Neural cell (in vitro differentiated cells): Measurements from ENCODE around the gene NASP. TPM values are rescaled to one million over a fixed set of nuclear protein-coding genes. Genes with fewer than 3 reads are reported as not detected.

ENCODE experiments used
- H2AFZ ChIP-seq: fragments of 200-600, 300-800 bp; sonication (generic), shearing (Covaris generic); 2 replicates; pipeline ENCODE4 v1.6.0; 2014; ENCODE audit warnings: low read depth, mild to moderate bottlenecking, antibody characterized with exemption, low read length, moderate library complexity
- H3F3A ChIP-seq: fragments of 200-600 bp; shearing (Covaris generic); 2 replicates; pipeline ENCODE4 v1.6.1; 2016; ENCODE audit warnings: mild to moderate bottlenecking, moderate library complexity, mixed read lengths, antibody characterized with exemption, low read length; ENCODE audit not compliant: insufficient read depth, poor library complexity, severe bottlenecking
- H3K27ac ChIP-seq: fragments of 200-600, 300-800 bp; sonication (generic), shearing (Covaris generic); 2 replicates; pipeline ENCODE4 v1.5.1; 2014; ENCODE audit warnings: mild to moderate bottlenecking, low read length, moderate library complexity
- H3K27me3 ChIP-seq: fragments of 300-800, 200-600 bp; sonication (generic), shearing (Covaris generic); 2 replicates; pipeline ENCODE4 v1.6.0; 2014; ENCODE audit warnings: mild to moderate bottlenecking, low read depth, low read length, moderate library complexity; ENCODE audit not compliant: insufficient read depth
- H3K36me3 ChIP-seq: fragments of 300-800, 200-600 bp; sonication (generic), shearing (Covaris generic); 2 replicates; pipeline ENCODE4 v1.5.1; 2014; ENCODE audit warnings: mild to moderate bottlenecking, antibody characterized with exemption, low read length, moderate library complexity; ENCODE audit not compliant: insufficient read depth
- H3K4me2 ChIP-seq: fragments of 300-800, 200-600 bp; sonication (generic), shearing (Covaris generic); 2 replicates; pipeline ENCODE4 v1.6.0; 2014; ENCODE audit warnings: mild to moderate bottlenecking, low read length
- H3K4me3 ChIP-seq: fragments of 300-800, 200-600 bp; sonication (generic), shearing (Covaris generic); 2 replicates; pipeline ENCODE4 v1.5.1; 2014; ENCODE audit warnings: mild to moderate bottlenecking, low read length, moderate library complexity
- H3K79me2 ChIP-seq: fragments of 200-600 bp; shearing (Covaris generic); replicated peaks from 2 replicates; pipeline ENCODE4 v1.6.0; 2014; ENCODE audit warnings: mild to moderate bottlenecking, low read length, moderate library complexity; ENCODE audit not compliant: insufficient read depth
- H3K9ac ChIP-seq: fragments of 300-800, 200-600 bp; sonication (generic), shearing (Covaris generic); 2 replicates; pipeline ENCODE4 v1.6.1; 2016; ENCODE audit warnings: mild to moderate bottlenecking, low read length, mixed read lengths
- H3K9me2 ChIP-seq: fragments of 200-600 bp; shearing (Covaris generic); 2 replicates; pipeline ENCODE4 v1.6.1; 2016; ENCODE audit warnings: mild to moderate bottlenecking, low read length, mixed read lengths; ENCODE audit not compliant: insufficient read depth
- H3K9me3 ChIP-seq: fragments of 200-600, 300-800 bp; sonication (generic), shearing (Covaris generic); 2 replicates; pipeline ENCODE4 v1.6.1; 2016; ENCODE audit warnings: mild to moderate bottlenecking, mixed run types, low read length, moderate library complexity, mixed read lengths
- H4K20me1 ChIP-seq: fragments of 200-600 bp; shearing (Covaris generic); 2 replicates; pipeline ENCODE4 v1.6.1; 2016; ENCODE audit warnings: mild to moderate bottlenecking, mixed run types; ENCODE audit not compliant: insufficient read depth
- CTCF ChIP-seq: fragments of 450-650 bp; IDR thresholded peaks from 2 replicates; pipeline ENCODE4 v1.5.1; 2014; ENCODE audit warnings: antibody characterized with exemption, mild to moderate bottlenecking, moderate library complexity; ENCODE audit not compliant: poor library complexity, severe bottlenecking
- EP300 ChIP-seq: fragments of 450-650 bp; conservative IDR thresholded peaks from 2 replicates; pipeline ENCODE4 v1.6.1; 2014; ENCODE audit warnings: antibody characterized with exemption, mild to moderate bottlenecking, moderate library complexity; ENCODE audit not compliant: poor library complexity, severe bottlenecking
- EZH2 ChIP-seq: fragments of 200-600, 300-800 bp; shearing (Covaris generic), sonication (generic); IDR thresholded peaks from 2 replicates; pipeline ENCODE4 v1.6.1; 2014; ENCODE audit warnings: antibody characterized with exemption, low read length, borderline replicate concordance, mild to moderate bottlenecking; ENCODE audit not compliant: insufficient read depth, poor library complexity, severe bottlenecking
- MXI1 ChIP-seq: fragments of 450-650 bp; conservative IDR thresholded peaks from 2 replicates; pipeline ENCODE4 v1.6.1; 2014; ENCODE audit warnings: antibody characterized with exemption, mild to moderate bottlenecking; ENCODE audit not compliant: poor library complexity, severe bottlenecking
- POLR2AphosphoS5 ChIP-seq: IDR thresholded peaks from 2 replicates; pipeline ENCODE4 v1.6.1; 2012
- RAD21 ChIP-seq: fragments of 450-650 bp; conservative IDR thresholded peaks from 2 replicates; pipeline ENCODE4 v1.6.1; 2014; ENCODE audit warnings: antibody characterized with exemption, mild to moderate bottlenecking, moderate library complexity
- REST ChIP-seq: IDR thresholded peaks from 2 replicates; pipeline ENCODE4 v1.6.1; 2012; ENCODE audit warnings: borderline replicate concordance
- SMC3 ChIP-seq: fragments of 450-650 bp; conservative IDR thresholded peaks from 2 replicates; pipeline ENCODE4 v1.6.1; 2014; ENCODE audit warnings: antibody characterized with exemption, mild to moderate bottlenecking, moderate library complexity; ENCODE audit not compliant: poor library complexity
- TAF1 ChIP-seq: IDR thresholded peaks from 2 replicates; pipeline ENCODE4 v1.6.1; 2012; ENCODE audit warnings: low read depth
- polyA plus RNA-seq: library from polyadenylated mRNA; depleted of rRNA; stranded (reverse); fragments of >200 nt; gene quantifications from 2 replicates; pipeline ENCODE4 v1.2.3, GENCODE V29; 2014

The NASP gene
- polyA plus RNA-seq, 1 donor from 2014 or later, result 177 TPM

DNA sequence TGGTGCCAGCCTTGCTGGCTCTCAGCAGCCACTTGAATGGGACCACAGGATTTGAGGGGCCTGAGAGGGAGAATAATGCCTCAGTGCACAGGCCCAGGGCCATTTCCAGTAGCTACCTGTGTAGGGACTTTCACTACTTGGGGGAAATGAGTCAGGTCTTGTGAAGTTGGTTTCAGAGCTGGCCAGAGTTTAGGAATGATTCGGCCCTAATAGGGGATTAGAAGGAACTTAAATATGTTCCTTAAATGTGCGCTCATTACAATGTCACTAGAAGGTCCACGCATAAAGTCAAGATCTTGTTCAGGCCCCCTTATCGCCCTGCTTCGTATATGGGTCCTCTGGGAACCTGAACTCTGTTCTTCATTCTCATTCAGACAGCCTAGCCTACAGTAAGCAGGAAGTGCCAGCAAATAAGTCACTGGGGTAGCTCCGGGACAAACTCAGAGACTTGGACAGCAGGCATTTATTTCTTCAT lies 38.8 kb upstream of the NASP start:
- TF ChIP-seq SMC3 (no peak), RAD21 (no peak), POLR2AphosphoS5 (no peak), EZH2 (no peak), EP300 (no peak), REST (no peak), CTCF (no peak), MXI1 (no peak), TAF1 (no peak)
- Histone ChIP-seq H3K9me2 (no peaks in the 10 kb centered on the region), H3K4me2 (no peak overlapping the region), H3K4me3 (no peak overlapping the region), H3K9me3 (no peaks in the 10 kb centered on the region), H3K9ac (no peak overlapping the region), H3K27me3 (no peaks in the 10 kb centered on the region), H3K36me3 (no peaks in the 10 kb centered on the region), H3F3A (no peaks in the 10 kb centered on the region), H3K79me2 (no peaks in the 10 kb centered on the region), H3K27ac (no peak overlapping the region), H2AFZ (no peak overlapping the region), H4K20me1 (no peaks in the 10 kb centered on the region)

DNA sequence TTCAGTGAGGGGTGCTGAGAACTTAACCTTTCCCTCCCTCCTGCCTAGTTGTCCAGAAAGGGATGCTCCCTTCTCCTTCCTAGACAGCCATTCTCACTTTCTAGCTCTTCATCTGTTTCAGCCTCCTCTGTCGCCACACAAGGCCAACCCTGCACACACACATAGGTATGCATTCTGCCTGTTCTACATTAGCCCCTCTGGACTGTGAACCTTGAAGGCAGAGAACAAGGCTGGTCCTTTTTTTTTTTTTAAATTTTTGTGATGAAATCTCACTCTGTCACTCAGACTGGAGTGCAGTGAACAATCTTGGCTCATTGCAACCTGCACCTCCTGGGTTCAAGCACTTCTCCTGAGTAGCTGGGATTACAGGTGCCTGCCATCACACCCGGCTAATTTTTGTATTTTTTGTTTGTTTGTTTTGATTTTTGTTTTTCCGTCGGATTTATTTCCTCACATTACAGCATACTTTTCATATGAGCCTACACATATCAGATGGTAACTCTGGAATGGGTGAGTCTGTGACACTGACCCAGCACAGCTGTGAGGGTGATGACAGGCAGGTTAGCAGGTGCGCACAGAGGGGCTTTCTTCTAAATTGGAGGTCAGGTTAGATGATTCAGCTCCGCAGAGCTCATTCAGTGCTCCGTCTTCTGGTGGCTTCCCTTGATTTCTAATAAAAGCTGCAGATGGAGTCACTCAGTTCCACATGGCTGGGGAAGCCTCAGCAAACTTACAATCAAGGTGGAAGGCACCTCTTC lies 38.1 kb upstream of the NASP start:
- Histone ChIP-seq H3K9me2 (no peaks in the 10 kb centered on the region), H2AFZ (no peak overlapping the region), H3K27ac (no peak overlapping the region), H3K9me3 (no peaks in the 10 kb centered on the region), H3K9ac (no peak overlapping the region), H3K27me3 (no peaks in the 10 kb centered on the region), H3K4me2 (no peak overlapping the region), H3K4me3 (no peak overlapping the region), H3F3A (no peaks in the 10 kb centered on the region), H3K36me3 (no peaks in the 10 kb centered on the region), H3K79me2 (no peaks in the 10 kb centered on the region), H4K20me1 (no peaks in the 10 kb centered on the region)
- TF ChIP-seq EP300 (no peak), SMC3 (no peak), RAD21 (no peak), CTCF (no peak), EZH2 (no peak), REST (no peak), POLR2AphosphoS5 (no peak), MXI1 (no peak), TAF1 (no peak)
